H1 (cell line): ENCODE data around the gene SGMS1. TPM values are rescaled to one million over a fixed set of nuclear protein-coding genes. Genes with fewer than 3 reads are reported as not detected.
"Not testable (repeated sequence)": the region's sequence is repeated elsewhere in the genome, so short reads cannot be mapped to it uniquely, and the experiment has no call there.

Experiments used
- CTCF ChIA-PET: fragments of 300-600 bp; sonication (Branson Sonifier 250); formaldehyde crosslinking; loops from one replicate; lab custom pipeline; 2021; ENCODE audit not compliant: partially characterized antibody; lab: Charles Lee
- POLR2A ChIA-PET: fragments of 300-600 bp; sonication (Branson Sonifier 250); formaldehyde crosslinking; loops from one replicate; lab custom pipeline; 2021; ENCODE audit warnings: inconsistent platforms; ENCODE audit not compliant: partially characterized antibody; lab: Charles Lee
- DNase-seq, 2 experiments: peaks; one replicate each; pipeline versions ENCODE4 v3.0.0 to v3.0.0-alpha.2; 2010 to 2022; ENCODE audit warnings: low spot score in 2 of 2, low read depth in 1 of 2, mixed read lengths in 1 of 2
- FAIRE-seq: peaks from 2 replicates; lab custom pipeline; 2011; peaks lifted over from hg19 to GRCh38; lab: Jason Lieb, UNC
- H2AFZ ChIP-seq: 2 replicates; pipeline ENCODE4 v1.8.1; 2012; ENCODE audit warnings: low read length, inconsistent platforms
- H2AK5ac ChIP-seq: 2 replicates; pipeline ENCODE4 v1.6.1; 2013; ENCODE audit warnings: low read depth, low read length
- H2BK120ac ChIP-seq: replicated peaks from 2 replicates; pipeline ENCODE3; 2013; ENCODE audit warnings: low read depth, low read length, inconsistent platforms
- H2BK12ac ChIP-seq: 2 replicates; pipeline ENCODE4 v1.6.1; 2013; ENCODE audit warnings: low read depth, low read length
- H2BK15ac ChIP-seq: 2 replicates; pipeline ENCODE4 v1.6.1; 2013; ENCODE audit warnings: low read length
- H2BK20ac ChIP-seq: 2 replicates; pipeline ENCODE4 v1.6.1; 2013; ENCODE audit warnings: low read length
- H2BK5ac ChIP-seq: 2 replicates; pipeline ENCODE4 v1.6.1; 2013; ENCODE audit warnings: low read depth, low read length
- H3K14ac ChIP-seq: 2 replicates; pipeline ENCODE4 v1.6.1; 2013; ENCODE audit warnings: inconsistent platforms; ENCODE audit not compliant: insufficient read length
- H3K18ac ChIP-seq: 2 replicates; pipeline ENCODE4 v1.6.1; 2013; ENCODE audit warnings: low read length; ENCODE audit errors: extremely low read depth
- H3K23ac ChIP-seq: 2 replicates; pipeline ENCODE4 v1.6.1; 2013; ENCODE audit warnings: inconsistent platforms; ENCODE audit not compliant: insufficient read length
- H3K23me2 ChIP-seq: 2 replicates; pipeline ENCODE4 v1.6.1; 2013; ENCODE audit warnings: low read depth, low read length
- H3K27ac ChIP-seq: 2 replicates; pipeline ENCODE4 v1.6.1; 2011; ENCODE audit warnings: low read depth, low read length, inconsistent platforms
- H3K27me3 ChIP-seq, 4 experiments: replicated peaks in 1 of 4; 1 replicate in 1 of 4; 2 replicates in 3 of 4; pipeline versions ENCODE4 v1.6.1 to v1.8.1; 2011 to 2013; ENCODE audit warnings: low read length in 3 of 4, mild to moderate bottlenecking in 3 of 4, inconsistent platforms in 2 of 4, mixed read lengths in 2 of 4, moderate library complexity in 1 of 4; ENCODE audit not compliant: control insufficient read depth in 3 of 4, insufficient read depth in 3 of 4; ENCODE audit errors: extremely low read depth in 1 of 4
- H3K36me3 ChIP-seq, 4 experiments: 2 replicates each; pipeline versions ENCODE4 v1.6.1 to v1.8.1; 2011 to 2013; ENCODE audit warnings: mild to moderate bottlenecking in 4 of 4, low read length in 3 of 4, moderate library complexity in 2 of 4, control low read depth in 1 of 4, inconsistent platforms in 1 of 4; ENCODE audit not compliant: insufficient read depth in 4 of 4, control insufficient read depth in 2 of 4
- H3K4ac ChIP-seq: replicated peaks from 2 replicates; pipeline ENCODE3; 2013; ENCODE audit warnings: low read length, low read depth, mixed read lengths, inconsistent platforms; ENCODE audit not compliant: insufficient read length
- H3K4me1 ChIP-seq, 4 experiments: replicated peaks in 1 of 4; 1 replicate in 1 of 4; 2 replicates in 3 of 4; pipeline versions ENCODE4 v1.6.1 to v1.8.1; 2011 to 2013; ENCODE audit warnings: low read length in 3 of 4, inconsistent platforms in 2 of 4, mixed read lengths in 1 of 4; ENCODE audit not compliant: insufficient read depth in 4 of 4, control insufficient read depth in 3 of 4
- H3K4me2 ChIP-seq, 2 experiments: 2 replicates each; pipeline versions ENCODE4 v1.6.1 to v1.8.1; 2011 to 2013; ENCODE audit warnings: low read depth in 2 of 2, low read length in 2 of 2, control low read depth in 1 of 2, inconsistent platforms in 1 of 2, mild to moderate bottlenecking in 1 of 2; ENCODE audit not compliant: insufficient read depth in 1 of 2
- H3K4me3 ChIP-seq, 4 experiments: fragments of 200-600, 300-600 bp in 1 of 4; sonication (generic), shearing (Covaris generic), sonication (Bioruptor Twin) in 1 of 4; 2 replicates each; pipeline versions ENCODE4 v1.5.1 to v1.8.1; 2011 to 2016; ENCODE audit warnings: low read length in 4 of 4, low read depth in 3 of 4, control low read depth in 2 of 4, inconsistent platforms in 2 of 4, mild to moderate bottlenecking in 2 of 4, mixed read lengths in 1 of 4, moderate library complexity in 1 of 4; ENCODE audit not compliant: insufficient read depth in 2 of 4; ENCODE audit errors: extremely low read depth in 1 of 4
- H3K56ac ChIP-seq: replicated peaks from 2 replicates; pipeline ENCODE3; 2013; ENCODE audit warnings: low read depth, mild to moderate bottlenecking, mixed read lengths, low read length, inconsistent platforms; ENCODE audit not compliant: insufficient read length
- H3K79me1 ChIP-seq: 2 replicates; pipeline ENCODE4 v1.6.1; 2013; ENCODE audit warnings: low read depth, low read length, control low read depth
- H3K79me2 ChIP-seq, 2 experiments: 2 replicates each; pipeline versions ENCODE4 v1.6.1 to v1.8.1; 2012 to 2013; ENCODE audit warnings: low read length in 2 of 2, mild to moderate bottlenecking in 2 of 2, inconsistent platforms in 1 of 2; ENCODE audit not compliant: insufficient read depth in 2 of 2, control insufficient read depth in 1 of 2
- H3K9ac ChIP-seq, 4 experiments: replicated peaks in 1 of 4; 1 replicate in 1 of 4; 2 replicates in 3 of 4; pipeline versions ENCODE4 v1.6.1 to v1.8.1; 2011 to 2013; ENCODE audit warnings: low read depth in 3 of 4, low read length in 3 of 4, control low read depth in 2 of 4, mild to moderate bottlenecking in 2 of 4, moderate library complexity in 2 of 4, inconsistent platforms in 1 of 4; ENCODE audit errors: extremely low read depth in 1 of 4
- H3K9me3 ChIP-seq, 2 experiments: 2 replicates each; pipeline versions ENCODE4 v1.6.1 to v1.8.1; 2012 to 2013; ENCODE audit warnings: mild to moderate bottlenecking in 2 of 2, moderate library complexity in 2 of 2, control low read depth in 1 of 2, inconsistent platforms in 1 of 2, low read depth in 1 of 2, low read length in 1 of 2, mixed read lengths in 1 of 2; ENCODE audit not compliant: insufficient read depth in 2 of 2
- H4K20me1 ChIP-seq, 2 experiments: replicated peaks in 1 of 2; 2 replicates each; pipeline versions ENCODE3 to v1.8.1; 2011 to 2013; ENCODE audit warnings: inconsistent platforms in 2 of 2, low read length in 2 of 2, mild to moderate bottlenecking in 1 of 2; ENCODE audit not compliant: insufficient read depth in 2 of 2, control insufficient read depth in 1 of 2
- H4K5ac ChIP-seq: 2 replicates; pipeline ENCODE4 v1.6.1; 2013; ENCODE audit warnings: low read length, low read depth, mixed read lengths, inconsistent platforms; ENCODE audit not compliant: insufficient read length
- H4K8ac ChIP-seq: 2 replicates; pipeline ENCODE4 v1.8.0; 2013; ENCODE audit warnings: mild to moderate bottlenecking, moderate library complexity, low read length, inconsistent platforms; ENCODE audit not compliant: insufficient read depth; ENCODE audit errors: extremely low read depth
- H4K91ac ChIP-seq: replicated peaks from 2 replicates; pipeline ENCODE3; 2013; ENCODE audit warnings: low read length, mixed read lengths, inconsistent platforms; ENCODE audit not compliant: insufficient read length
- CBX5 ChIP-seq: fragments of 300-800, 300-1000 bp; sonication (generic); IDR thresholded peaks from 2 replicates; pipeline ENCODE4 v1.7.1; 2016; ENCODE audit warnings: antibody characterized with exemption, low read length, low read depth
- CEBPB ChIP-seq: IDR thresholded peaks from 2 replicates; pipeline ENCODE4 v1.6.1; 2012; ENCODE audit warnings: low read depth, low read length
- POLR2A ChIP-seq, 2 experiments: IDR thresholded peaks; 1 replicate in 1 of 2; 2 replicates in 1 of 2; pipeline ENCODE4 v1.6.1; 2011; ENCODE audit warnings: low read depth in 2 of 2, low read length in 2 of 2, mild to moderate bottlenecking in 2 of 2; ENCODE audit errors: control extremely low read depth in 1 of 2
- RXRA ChIP-seq: IDR thresholded peaks from 2 replicates; pipeline ENCODE4 v1.6.1; 2011; ENCODE audit warnings: low read depth, mild to moderate bottlenecking, low read length, moderate library complexity; ENCODE audit not compliant: insufficient read depth
- WGBS, 2 experiments: shearing (Covaris generic) in 1 of 2; methylation state at CpG; one replicate each; pipeline versions ENCODE4 v1.1.6 to v1.1.7; 2013 to 2015; ENCODE audit warnings: low lambda C conversion rate in 2 of 2, mixed read lengths in 2 of 2, inconsistent platforms in 1 of 2, low coverage in 1 of 2, missing lambda C conversion rate in 1 of 2; ENCODE audit not compliant: insufficient replicate concordance in 2 of 2, insufficient coverage in 1 of 2, insufficient read length in 1 of 2; ENCODE audit errors: extremely low coverage in 1 of 2, missing lambda C conversion rate in 1 of 2; 5-methylcytosine and 5-hydroxymethylcytosine counted together
- polyA plus RNA-seq, 7 experiments: library from polyadenylated mRNA; depleted of rRNA in 3 of 7; stranded (reverse) in 5 of 7; unstranded in 2 of 7; fragments of >200 nt in 5 of 7; fragments of 200-250 nt in 2 of 7; gene quantifications; 1 replicate in 5 of 7; 2 replicates in 1 of 7; 4 replicates in 1 of 7; pipeline versions ENCODE4 v1.2.1 to v1.2.3, GENCODE V29; 2011 to 2013; ENCODE audit warnings: missing spikeins in 2 of 7, mixed read lengths in 2 of 7
- total RNA-seq: library from RNA; stranded (reverse); fragmentation: NEBNext Ultra II Directional; extraction: Animal tissue kit (Norgen Biotek cat#: 25700); gene quantifications from 2 replicates; pipeline ENCODE4 v1.2.1, GENCODE V29; 2021
- TF ChIP-seq, protein P1 (sequence below): IDR thresholded peaks from 2 replicates; pipeline ENCODE4 v1.6.1; 2012; ENCODE audit warnings: inconsistent platforms
- TF ChIP-seq, protein P2 (sequence below): IDR thresholded peaks from 2 replicates; pipeline ENCODE4 v1.6.1; 2012; ENCODE audit warnings: inconsistent platforms

SGMS1 gene
- total and polyA plus RNA-seq, 2 of the 8 experiments (the other 6 are each of a cell fraction or from before 2014, with no cell fraction given): 6.0 to 15.6 TPM

DNA sequence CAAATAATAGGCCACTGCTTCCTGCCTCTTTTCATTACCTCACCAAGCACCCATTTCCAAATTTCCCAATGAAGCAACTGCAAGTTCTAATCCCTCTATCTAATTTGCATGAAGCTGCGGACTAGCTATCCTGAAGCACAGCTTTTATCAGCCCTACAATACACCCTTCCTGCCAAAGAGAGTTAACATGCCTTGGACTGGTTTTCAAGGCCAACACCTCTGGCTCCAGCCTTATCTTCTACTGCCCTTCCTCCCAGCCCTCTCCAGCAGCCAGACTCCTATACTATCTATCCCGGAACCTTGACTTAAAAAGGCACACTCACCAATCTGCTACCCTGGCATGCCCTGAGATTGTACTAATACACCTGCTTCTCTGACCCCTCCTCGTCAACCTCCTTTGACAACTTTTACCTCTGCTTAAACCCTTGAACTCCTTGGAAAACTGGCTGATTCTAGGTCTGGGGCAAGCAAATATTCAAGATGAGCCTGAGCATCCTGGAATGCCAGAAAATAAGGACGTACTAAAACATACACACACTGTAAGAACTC, 73.4 kb downstream of the SGMS1 start (continued):
- TF ChIP-seq, protein P1, sequence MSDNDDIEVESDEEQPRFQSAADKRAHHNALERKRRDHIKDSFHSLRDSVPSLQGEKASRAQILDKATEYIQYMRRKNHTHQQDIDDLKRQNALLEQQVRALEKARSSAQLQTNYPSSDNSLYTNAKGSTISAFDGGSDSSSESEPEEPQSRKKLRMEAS: no peak
- TF ChIP-seq RXRA: no peak
- TF ChIP-seq POLR2A (IDR thresholded peaks at IDR 0.05; ENCODE audit: control extremely low read depth in 1 of 2, low read depth in 2 of 2, low read length in 2 of 2): no peak
- TF ChIP-seq CBX5: no peak
- TF ChIP-seq, protein P2, sequence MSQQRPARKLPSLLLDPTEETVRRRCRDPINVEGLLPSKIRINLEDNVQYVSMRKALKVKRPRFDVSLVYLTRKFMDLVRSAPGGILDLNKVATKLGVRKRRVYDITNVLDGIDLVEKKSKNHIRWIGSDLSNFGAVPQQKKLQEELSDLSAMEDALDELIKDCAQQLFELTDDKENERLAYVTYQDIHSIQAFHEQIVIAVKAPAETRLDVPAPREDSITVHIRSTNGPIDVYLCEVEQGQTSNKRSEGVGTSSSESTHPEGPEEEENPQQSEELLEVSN: no peak
- no peak for TF ChIP-seq CEBPB

DNA sequence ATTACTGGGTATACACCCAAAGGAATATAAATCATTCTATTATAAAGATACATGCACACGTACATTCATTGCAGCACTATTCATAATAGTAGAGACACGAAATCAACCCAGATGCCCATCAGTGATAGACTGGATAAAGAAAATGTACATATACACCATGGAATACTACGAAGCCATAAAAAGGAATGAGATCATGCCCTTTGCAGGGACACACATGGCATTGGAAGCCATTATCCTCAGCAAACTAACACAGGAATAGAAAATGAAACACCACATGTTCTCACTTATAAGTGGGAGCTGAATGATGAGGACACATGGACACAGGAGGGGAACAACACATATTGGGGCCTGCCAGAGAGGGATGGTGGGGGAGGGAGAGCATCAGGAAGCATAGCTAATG, 74.6 kb downstream of the SGMS1 start:
- FAIRE-seq, H3K4me3 ChIP-seq, H3K4me2 ChIP-seq, H2AK5ac ChIP-seq, H4K5ac ChIP-seq, H2BK15ac ChIP-seq, DNase-seq, H3K4ac ChIP-seq, H3K79me1 ChIP-seq, H2AFZ ChIP-seq, H2BK120ac ChIP-seq, H3K9ac ChIP-seq, H3K23ac ChIP-seq, H3K27ac ChIP-seq, POLR2A ChIA-PET, H3K56ac ChIP-seq, H4K91ac ChIP-seq, H3K36me3 ChIP-seq, H2BK20ac ChIP-seq, H2BK5ac ChIP-seq, H3K14ac ChIP-seq, H3K9me3 ChIP-seq, H3K18ac ChIP-seq, H2BK12ac ChIP-seq, H3K23me2 ChIP-seq, H4K20me1 ChIP-seq, H3K27me3 ChIP-seq, H4K8ac ChIP-seq: not testable (repeated sequence)
- peaks cover 0 to 79% of the 10 kb centered on the region in 2 experiments; a peak in 3 of 4 replicates for H3K79me2 ChIP-seq
- CTCF ChIA-PET: interaction anchor here (1.1 kb wide), 1 partner anchor 45 kb away, joined by 3 read pairs; no protein-coding TSS in a partner anchor
- WGBS, 2 experiments: 92% methylated on average over 3 of the region's 3 CpGs; no CpG with 5 or more reads in 1 of the 2 experiments
- peaks cover 4 to 13% (median 9%) of the 10 kb centered on the region in 4 experiments; a peak in 6 of 7 replicates for H3K4me1 ChIP-seq
